GM12878 (cell line): ENCODE results near the gene C2orf80. TPM values are rescaled to one million over a fixed set of nuclear protein-coding genes. Genes with fewer than 3 reads are reported as not detected.

Experiments used
- ATAC-seq: fragments of 200-7000 bp; cut with Tn5 transposase; 3 replicates; pipeline ENCODE4 v1.9.1; 2020; ENCODE audit warnings: mild to moderate bottlenecking, moderate library complexity
- BruUV-seq: library from RNA; stranded (reverse); fragments of 400-500 nt; replicated peaks from 2 replicates; lab custom pipeline; 2021; lab: Mats Ljungman, UMichigan
- CTCF ChIA-PET: fragments of 300-600 bp; sonication (Branson Sonifier 250); formaldehyde crosslinking; extraction: SDS; loops from one replicate; lab custom pipeline; 2021; ENCODE audit warnings: inconsistent platforms; lab: Yijun Ruan, JAX
- POLR2A ChIA-PET: fragments of 350-600 bp; formaldehyde crosslinking; extraction: SDS; loops from one replicate; lab custom pipeline; 2021; ENCODE audit warnings: inconsistent platforms; lab: Charles Lee
- RAD21 ChIA-PET: fragments of 300-600 bp; sonication (Branson Sonifier 250); formaldehyde crosslinking; loops from one replicate; lab custom pipeline; 2023; ENCODE audit warnings: antibody characterized with exemption; ENCODE audit not compliant: unreplicated experiment; lab: Charles Lee
- SMC1A ChIA-PET: fragments of 300-600 bp; sonication (Branson Sonifier 250); formaldehyde crosslinking; loops from one replicate; lab custom pipeline; 2023; ENCODE audit not compliant: unreplicated experiment, uncharacterized antibody; lab: Charles Lee
- DNase-seq: peaks from one replicate; pipeline ENCODE4 v3.0.0-alpha.2; 2011; ENCODE audit warnings: low read depth, low spot score
- FAIRE-seq: peaks from 3 replicates; lab custom pipeline; 2011; peaks lifted over from hg19 to GRCh38; lab: Jason Lieb, UNC
- H2AFZ ChIP-seq: 2 replicates; pipeline ENCODE4 v1.6.0; 2011; ENCODE audit warnings: low read depth, low read length, control low read depth; ENCODE audit not compliant: control insufficient read depth
- H3K27ac ChIP-seq: 2 replicates; pipeline ENCODE4 v1.5.1; 2011; ENCODE audit warnings: control low read depth; ENCODE audit not compliant: control insufficient read depth, insufficient read depth
- H3K27me3 ChIP-seq, 2 experiments: replicated peaks in 1 of 2; 2 replicates each; pipeline versions ENCODE4 v1.6.0 to v1.6.1; 2011; ENCODE audit warnings: low read length in 1 of 2; ENCODE audit not compliant: control insufficient read depth in 2 of 2, insufficient read depth in 2 of 2
- H3K36me3 ChIP-seq, 2 experiments: 2 replicates each; pipeline ENCODE4 v1.5.1; 2011; ENCODE audit warnings: low read length in 1 of 2; ENCODE audit not compliant: control insufficient read depth in 2 of 2, insufficient read depth in 2 of 2
- H3K4me1 ChIP-seq: 2 replicates; pipeline ENCODE4 v1.6.1; 2011; ENCODE audit warnings: mild to moderate bottlenecking, low read length, moderate library complexity, mixed read lengths; ENCODE audit not compliant: control insufficient read depth, insufficient read depth
- H3K4me2 ChIP-seq: 2 replicates; pipeline ENCODE4 v1.6.0; 2011; ENCODE audit warnings: control low read depth; ENCODE audit not compliant: control insufficient read depth, insufficient read depth
- H3K4me3 ChIP-seq: fragments of 200-600 bp; sonication (generic); 2 replicates; pipeline ENCODE4 v1.5.1; 2016
- H3K79me2 ChIP-seq: 2 replicates; pipeline ENCODE4 v1.6.0; 2011; ENCODE audit warnings: low read length; ENCODE audit not compliant: control insufficient read depth, insufficient read depth
- H3K9ac ChIP-seq: 2 replicates; pipeline ENCODE4 v1.8.0; 2011; ENCODE audit warnings: low read length, control low read depth, mixed read lengths; ENCODE audit not compliant: control insufficient read depth, insufficient read depth
- H3K9me3 ChIP-seq: replicated peaks from 3 replicates; pipeline ENCODE4 v1.5.1; 2011; ENCODE audit warnings: mild to moderate bottlenecking, low read length; ENCODE audit not compliant: control insufficient read depth, insufficient read depth
- H4K20me1 ChIP-seq: 2 replicates; pipeline ENCODE4 v1.6.0; 2011; ENCODE audit not compliant: control insufficient read depth, insufficient read depth
- BRCA1 ChIP-seq: IDR thresholded peaks from 2 replicates; pipeline ENCODE4 v1.6.1; 2011; ENCODE audit warnings: low read depth, low read length, improper control_type of control experiment
- CBFB ChIP-seq: IDR thresholded peaks from 2 replicates; pipeline ENCODE4 v1.6.1; 2016; ENCODE audit warnings: antibody characterized with exemption, low read depth
- IKZF1 ChIP-seq: fragments of 450-650 bp; conservative IDR thresholded peaks from 2 replicates; pipeline ENCODE4 v1.6.1; 2017; ENCODE audit warnings: antibody characterized with exemption, mild to moderate bottlenecking
- KAT2A ChIP-seq: conservative IDR thresholded peaks from 2 replicates; pipeline ENCODE4 v1.6.1; 2011; ENCODE audit warnings: low read depth, low read length; ENCODE audit not compliant: control insufficient read depth
- NR2C2 ChIP-seq: IDR thresholded peaks from 2 replicates; pipeline ENCODE4 v1.6.1; 2011; ENCODE audit warnings: borderline replicate concordance, low read depth; ENCODE audit not compliant: control insufficient read depth, insufficient read length
- RAD51 ChIP-seq: fragments of 450-650 bp; IDR thresholded peaks from 2 replicates; pipeline ENCODE4 v1.6.1; 2016; ENCODE audit warnings: moderate library complexity, mild to moderate bottlenecking, inconsistent platforms
- RB1 ChIP-seq: fragments of 450-650 bp; formaldehyde crosslinking; IDR thresholded peaks from 2 replicates; pipeline ENCODE4 v1.6.1; 2017; ENCODE audit warnings: mild to moderate bottlenecking, borderline replicate concordance
- SREBF2 ChIP-seq: IDR thresholded peaks from 2 replicates; pipeline ENCODE4 v1.6.1; 2012; ENCODE audit warnings: mild to moderate bottlenecking, low read length
- SUPT20H ChIP-seq: IDR thresholded peaks from 2 replicates; pipeline ENCODE4 v1.6.1; 2011; ENCODE audit warnings: low read depth, mild to moderate bottlenecking, low read length, moderate library complexity, borderline replicate concordance; ENCODE audit not compliant: control insufficient read depth
- TCF3 ChIP-seq: IDR thresholded peaks from 2 replicates; pipeline ENCODE4 v1.6.1; 2012; ENCODE audit warnings: low read depth, mild to moderate bottlenecking, low read length, borderline replicate concordance; ENCODE audit not compliant: insufficient read depth
- TCF7 ChIP-seq: IDR thresholded peaks from 2 replicates; pipeline ENCODE4 v1.6.1; 2014; ENCODE audit warnings: antibody characterized with exemption, borderline replicate concordance
- ZNF274 ChIP-seq: IDR thresholded peaks from one replicate; pipeline ENCODE4 v1.8.0; 2011; ENCODE audit not compliant: insufficient read length, insufficient read depth
- WGBS: methylation state at CpG from one replicate; pipeline ENCODE4 v1.1.6; 2016; ENCODE audit warnings: low lambda C conversion rate; ENCODE audit not compliant: insufficient replicate concordance, insufficient coverage; ENCODE audit errors: missing lambda C conversion rate; 5-methylcytosine and 5-hydroxymethylcytosine counted together
- in situ Hi-C: fragments of 300-500 bp; cut with MboI; formaldehyde crosslinking; loops from 9 replicates; pipeline ENCODE4 v1.14.3; 2018; ENCODE audit warnings: mixed read lengths
- intact Hi-C: fragments of 100-400 bp; cut with micrococcal nuclease; formaldehyde crosslinking; loops from one replicate; pipeline ENCODE4 v1.14.2; 2022; ENCODE audit not compliant: unreplicated experiment
- polyA plus RNA-seq, 11 experiments: library from polyadenylated mRNA; depleted of rRNA in 4 of 11; unstranded in 6 of 11; stranded (reverse) in 5 of 11; fragments of >200 nt; fragmentation: Nextera tagmentation in 4 of 11; fragmentation: Illumina TruSeq in 1 of 11; extraction: Ambion mirVana in 4 of 11; extraction: Trizol in 1 of 11; gene quantifications; 1 replicate in 1 of 11; 2 replicates in 10 of 11; pipeline versions ENCODE4 v1.2.1 to v1.2.3, GENCODE V29; 2011 to 2016; ENCODE audit warnings: inconsistent platforms in 2 of 11, missing spikeins in 2 of 11, low read depth in 1 of 11
- total RNA-seq, 4 experiments: library from RNA; depleted of rRNA in 3 of 4; stranded (reverse); fragments of >200 nt in 3 of 4; fragmentation: Illumina TruSeq in 1 of 4; extraction: Trizol in 1 of 4; gene quantifications; 2 replicates each; pipeline versions ENCODE4 v1.2.1 to v1.2.3, GENCODE V29; 2013 to 2021
- TF ChIP-seq, protein P1 (sequence below): IDR thresholded peaks from 2 replicates; pipeline ENCODE4 v1.6.1; 2011; ENCODE audit warnings: borderline replicate concordance, low read depth, mild to moderate bottlenecking, moderate library complexity, low read length; ENCODE audit not compliant: insufficient read depth, poor library complexity, severe bottlenecking

C2orf80 gene
- total and polyA plus RNA-seq, 10 of the 15 experiments (the other 5 are each of a cell fraction or from before 2014, with no cell fraction given), result not detected

DNA sequence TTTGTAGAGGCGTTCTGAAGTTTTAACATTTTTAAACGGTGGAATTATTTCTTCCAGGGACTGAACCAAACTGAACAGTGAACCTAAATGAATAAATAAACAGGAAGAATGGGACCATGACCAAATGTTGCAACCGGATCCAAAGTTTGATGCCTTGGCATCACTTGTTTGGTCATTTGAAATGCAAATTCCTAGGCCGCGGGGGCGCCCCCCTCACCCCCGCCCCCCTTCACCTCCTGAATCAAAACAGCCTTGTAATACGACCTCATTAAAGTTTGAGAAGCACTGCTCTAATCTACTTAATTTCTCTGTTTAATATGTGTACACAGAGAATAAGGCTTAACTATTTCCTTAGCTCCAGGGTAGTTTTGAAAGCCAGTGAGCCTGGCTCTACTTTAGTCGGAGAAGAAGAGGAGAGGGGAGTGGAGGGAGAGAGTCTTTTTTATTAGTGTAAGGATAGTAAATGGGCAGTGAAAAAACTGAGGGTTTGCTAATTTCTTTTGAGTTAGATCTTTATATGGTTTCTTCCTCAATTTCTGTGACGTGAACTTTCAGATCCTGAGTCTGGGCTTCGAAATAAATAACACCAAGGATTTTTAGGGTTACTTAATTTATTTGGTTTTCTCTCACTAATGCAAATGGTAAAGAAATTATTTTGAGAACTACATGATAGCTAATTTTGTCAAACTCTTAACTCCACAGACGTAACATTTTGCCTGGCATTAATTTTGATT, 5.7 kb downstream of the C2orf80 start:
- in situ Hi-C loops, result loop anchor here (25.0 kb wide), 1 partner anchor 1028 kb away; no protein-coding TSS in a partner anchor
- no peak for FAIRE-seq
- no peaks in the 10 kb centered on the region for H3K4me1 ChIP-seq
- TF ChIP-seq SUPT20H (no peak), RAD51 (no peak), CBFB (no peak), RB1 (no peak), IKZF1 (no peak), ZNF274 (no peak), TCF3 (no peak), TCF7 (no peak), BRCA1 (no peak), KAT2A (no peak), NR2C2 (no peak), SREBF2 (no peak)
- TF ChIP-seq, protein P1, sequence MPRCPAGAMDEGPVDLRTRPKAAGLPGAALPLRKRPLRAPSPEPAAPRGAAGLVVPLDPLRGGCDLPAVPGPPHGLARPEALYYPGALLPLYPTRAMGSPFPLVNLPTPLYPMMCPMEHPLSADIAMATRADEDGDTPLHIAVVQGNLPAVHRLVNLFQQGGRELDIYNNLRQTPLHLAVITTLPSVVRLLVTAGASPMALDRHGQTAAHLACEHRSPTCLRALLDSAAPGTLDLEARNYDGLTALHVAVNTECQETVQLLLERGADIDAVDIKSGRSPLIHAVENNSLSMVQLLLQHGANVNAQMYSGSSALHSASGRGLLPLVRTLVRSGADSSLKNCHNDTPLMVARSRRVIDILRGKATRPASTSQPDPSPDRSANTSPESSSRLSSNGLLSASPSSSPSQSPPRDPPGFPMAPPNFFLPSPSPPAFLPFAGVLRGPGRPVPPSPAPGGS, result no peak
- ATAC-seq, result no peak
- H3K27me3 ChIP-seq, result peaks cover 0 to 6% of the 10 kb centered on the region in 2 experiments; a peak in 1 of 4 replicates
- intact Hi-C loops, result no loop called here
- ChIA-PET RAD21 (no interaction called here), CTCF (interaction anchor here (0.7 to 3.0 kb wide), 2 partner anchors 9 to 1643 kb away, joined by 3 to 18 read pairs; no protein-coding TSS in a partner anchor), SMC1A (interaction anchor here (1.1 kb wide), 1 partner anchor 8 kb away, joined by 3 read pairs; no protein-coding TSS in a partner anchor), POLR2A (no interaction called here)
- no peak overlapping the region for H3K4me3 ChIP-seq
- H3K9me3 ChIP-seq, result no peaks in the 10 kb centered on the region
- no peak overlapping the region for H3K4me2 ChIP-seq
- H3K79me2 ChIP-seq, result no peaks in the 10 kb centered on the region
- DNase-seq, result no peak
- H3K27ac ChIP-seq, result no peak overlapping the region
- 13% methylated on average over 12 of the region's 12 CpGs for WGBS
- H3K36me3 ChIP-seq, result no peaks in the 10 kb centered on the region
- H3K9ac ChIP-seq, result no peak overlapping the region
- no peaks in the 10 kb centered on the region for H4K20me1 ChIP-seq
- BruUV-seq, result no TSS peak
- H2AFZ ChIP-seq, result no peak overlapping the region
